Motor neuron (in vitro differentiated cells): ENCODE results near the gene SHMT2. TPM values are rescaled to one million over a fixed set of nuclear protein-coding genes. Genes with fewer than 3 reads are reported as not detected.
A peak's percentile ranks its signal among the peaks of the same experiment; 100 is the strongest.
"Not testable (repeated sequence)": the region's sequence is repeated elsewhere in the genome, so short reads cannot be mapped to it uniquely, and the experiment has no call there.

ENCODE experiments used
- ATAC-seq, 8 experiments: fragments of 200-7000 bp; cut with Tn5 transposase; replicated peaks in 6 of 8; 2 replicates each; pipeline ENCODE4 v1.8.0; 2021; ENCODE audit warnings: mild to moderate bottlenecking in 8 of 8, moderate library complexity in 8 of 8
- H3K27ac ChIP-seq, 2 donors: fragments of 250-450 bp; sonication (Bioruptor Pico); 2 replicates each; pipeline ENCODE4 v1.9.0; 2021; ENCODE audit warnings: antibody characterized with exemption in 2 of 2, mild to moderate bottlenecking in 2 of 2, moderate library complexity in 1 of 2
- H3K4me1 ChIP-seq, 2 donors: fragments of 250-450 bp; sonication (Bioruptor Pico); replicated peaks in 1 of 2; 2 replicates each; pipeline ENCODE4 v1.6.1; 2021; ENCODE audit warnings: antibody characterized with exemption in 2 of 2, mild to moderate bottlenecking in 2 of 2, moderate library complexity in 1 of 2
- H3K4me3 ChIP-seq, 5 donors: fragments of 250-450 bp; sonication (Bioruptor Pico); 2 replicates each; pipeline ENCODE4 v1.9.0; 2021; ENCODE audit warnings: antibody characterized with exemption in 5 of 5, mild to moderate bottlenecking in 5 of 5, moderate library complexity in 4 of 5
- WGBS, 10 experiments: fragments of 450-650 bp; shearing (Covaris generic); methylation state at CpG; one replicate each; pipeline ENCODE4 v1.0.0; 2022; 5-methylcytosine and 5-hydroxymethylcytosine counted together
- in situ Hi-C, 9 experiments: fragments of 400-800 bp; cut with MboI; loops; one replicate each; pipeline ENCODE4 v1.15.0; 2021; ENCODE audit warnings: low sequenced_read_pairs in 9 of 9, low pct_unique_long_range_greater_than_20kb in 2 of 9; ENCODE audit not compliant: unreplicated experiment in 9 of 9
- total RNA-seq, 8 experiments: library from RNA; unstranded; fragments of 300-600 nt; gene quantifications; 2 replicates each; pipeline versions ENCODE4 v1.2.3 to v1.2.4, GENCODE V29; 2022

The SHMT2 gene
- total RNA-seq, 8 experiments from 2014 or later = 72.9 to 187 (median 120) TPM

DNA sequence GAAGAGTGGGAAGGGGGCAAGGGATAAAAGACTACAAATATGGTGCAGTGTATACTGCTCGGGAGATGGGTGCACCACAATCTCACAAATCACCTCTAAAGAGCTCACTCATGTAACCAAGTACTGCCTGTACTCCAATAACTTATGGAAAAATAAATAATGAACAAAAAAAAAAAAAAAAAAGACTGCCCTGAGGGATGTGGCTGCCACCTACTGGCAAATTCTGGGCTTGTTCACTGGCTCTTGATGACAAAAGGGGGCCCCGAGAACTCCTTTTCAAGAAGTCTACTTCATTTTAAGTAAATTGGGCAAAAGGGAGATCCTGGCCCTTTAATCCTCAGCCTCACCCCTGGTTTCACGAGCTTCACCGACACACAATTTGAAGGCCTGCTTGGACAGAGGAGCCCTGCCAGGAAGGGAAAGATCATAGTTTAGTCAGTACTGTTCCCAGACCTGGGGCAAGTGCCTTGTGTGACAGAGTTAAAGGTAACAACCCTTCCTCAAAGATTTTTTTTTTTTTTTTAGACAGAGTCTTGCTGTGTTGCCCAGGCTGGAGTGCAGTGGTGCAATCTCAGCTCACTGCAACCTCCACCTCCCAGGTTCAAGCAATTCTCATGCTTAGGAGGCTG is 47.5 kb downstream of the SHMT2 start:
- in situ Hi-C loops = no loop called here
- no peak for ATAC-seq
- no peak overlapping the region for H3K4me3 ChIP-seq
- no peaks in the 10 kb centered on the region for H3K4me1 ChIP-seq
- WGBS, 10 experiments = 21 to 100% (median 88%) methylated on average over 1 to 4 of the region's 4 CpGs; no CpG with 5 or more reads in 1 of the 10 experiments
- H3K27ac ChIP-seq = no peak overlapping the region

DNA sequence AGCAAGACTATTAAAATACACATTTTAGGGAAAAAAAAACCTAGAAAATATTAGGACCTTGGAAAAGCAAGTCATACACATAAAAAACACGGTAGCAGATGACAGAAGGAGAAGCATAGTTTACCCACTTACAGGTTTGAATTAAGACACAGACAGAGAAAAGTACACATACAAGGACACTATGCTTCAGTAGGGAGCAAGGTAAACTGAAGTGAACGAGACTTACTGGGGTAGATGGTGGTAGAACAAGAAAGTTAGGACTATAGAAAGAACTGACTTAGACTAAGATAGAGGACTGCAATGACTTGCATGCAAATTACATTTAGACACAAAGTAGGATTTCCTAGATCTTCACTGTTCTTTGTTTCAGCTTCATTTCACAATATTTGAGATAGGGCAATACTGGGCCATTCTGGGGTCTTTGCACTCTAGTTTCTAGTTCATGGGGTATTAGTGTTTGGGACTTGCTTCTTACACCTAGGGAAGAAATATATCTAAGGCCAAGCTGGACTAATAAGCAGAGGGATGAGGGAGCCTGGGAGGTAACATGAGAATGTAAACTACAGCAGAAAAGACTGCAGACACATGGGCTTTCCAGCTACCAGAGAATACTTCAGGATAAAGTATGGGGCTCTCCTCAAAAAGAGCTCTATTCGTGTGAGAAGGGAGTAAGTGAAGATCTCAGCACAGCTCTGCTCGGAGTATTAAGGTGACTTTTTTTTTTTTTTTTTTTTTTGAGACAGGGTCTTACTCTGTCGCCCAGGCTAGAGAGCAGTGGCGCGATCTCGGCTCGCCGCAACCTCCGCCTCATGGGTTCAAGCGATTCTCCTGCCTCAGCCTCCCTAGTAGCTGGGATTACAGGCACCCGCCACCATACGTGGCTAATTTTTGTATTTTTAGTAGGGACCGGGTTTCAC is 49.2 kb downstream of the SHMT2 start:
- in situ Hi-C loops = no loop called here
- Histone ChIP-seq H3K4me3 (no peak overlapping the region), H3K27ac (no peak overlapping the region), H3K4me1 (no peaks in the 10 kb centered on the region)
- 86 to 100% (median 95%) methylated on average over 1 to 13 of the region's 15 CpGs for WGBS, 10 experiments
- ATAC-seq = no peak

DNA sequence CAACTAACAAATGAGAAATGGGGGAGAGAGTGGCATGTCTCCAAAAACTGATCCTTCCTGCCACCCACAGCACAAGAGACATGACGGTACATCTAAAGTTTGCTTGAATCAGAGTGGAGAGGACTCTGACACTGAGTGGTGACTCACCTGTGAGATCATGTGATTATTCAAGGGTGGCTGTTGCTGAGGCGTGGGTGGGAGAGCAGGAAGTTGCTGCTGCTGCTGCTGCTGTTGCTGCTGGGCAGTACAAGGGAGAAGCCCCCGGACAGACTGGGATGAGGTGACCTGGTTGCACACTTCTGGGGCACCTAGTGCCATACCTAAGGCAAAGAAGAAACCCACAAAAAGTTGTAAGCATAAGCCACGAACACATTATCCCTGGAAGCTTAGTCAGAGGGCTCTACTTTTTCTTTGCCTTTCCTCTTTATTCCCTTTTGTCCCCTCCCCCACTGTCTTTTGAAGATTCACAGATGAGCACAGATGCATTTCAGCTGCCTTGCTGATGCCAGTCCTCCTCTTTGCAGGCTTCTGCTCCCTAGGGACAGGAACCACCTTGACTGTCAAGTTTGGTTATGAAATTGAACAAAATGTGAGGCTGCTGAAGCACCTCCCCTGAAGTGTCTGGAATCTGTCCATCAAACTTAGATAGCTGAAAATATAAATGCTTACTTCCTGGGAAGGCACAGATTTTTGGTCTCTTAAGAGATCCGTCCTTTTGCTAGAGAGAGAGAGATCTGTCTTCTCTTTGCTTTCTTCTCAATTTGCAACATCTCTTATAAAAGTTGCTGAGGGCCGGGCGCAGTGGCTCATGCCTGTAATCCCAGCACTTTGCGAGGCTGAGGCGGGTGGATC is 50.9 kb downstream of the SHMT2 start:
- ATAC-seq = peak; percentile 24 to 99 (median 99)

DNA sequence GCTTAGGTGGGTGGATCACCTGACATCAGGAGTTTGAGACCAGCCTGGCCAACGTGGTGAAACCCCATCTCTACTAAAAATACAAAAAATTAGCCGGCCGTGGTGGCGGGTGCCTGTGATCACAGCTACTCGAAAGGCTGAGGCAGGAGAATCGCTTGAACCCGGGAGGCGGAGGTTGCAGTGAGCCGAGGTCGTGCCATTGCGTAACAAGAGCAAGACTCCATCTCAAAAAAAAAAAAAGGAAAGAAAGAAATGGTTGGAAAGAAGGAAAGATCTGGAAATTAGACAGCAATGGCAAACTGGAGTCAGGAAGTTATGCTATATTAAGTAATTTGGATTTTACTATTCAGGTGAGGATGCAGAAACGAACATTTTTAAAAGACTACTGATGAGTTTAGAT is 52.6 kb downstream of the SHMT2 start:
- in situ Hi-C loops, ATAC-seq, H3K4me1 ChIP-seq, H3K4me3 ChIP-seq, H3K27ac ChIP-seq: not testable (repeated sequence)
- 86 to 99% (median 93%) methylated on average over 3 to 11 of the region's 12 CpGs; no CpG with 5 or more reads in 1 of the 10 experiments for WGBS, 10 experiments

More for the DNA sequence above, 50.9 kb downstream of the SHMT2 start:
- no peak overlapping the region for H3K27ac ChIP-seq
- WGBS, 10 experiments = 50 to 100% (median 84%) methylated on average over 2 to 6 of the region's 9 CpGs
- in situ Hi-C loops = no loop called here
- H3K4me3 ChIP-seq = no peak overlapping the region
- no peaks in the 10 kb centered on the region for H3K4me1 ChIP-seq

Other genes with a start within 250 kb of the SHMT2 start
- gene ZBTB39, start 223.2 kb upstream of the SHMT2 start, total RNA-seq = 10 to 100 TPM in 3 of 8 experiments, 1 to 10 TPM in 5; 4.4 to 17.8 (median 9.3) TPM
- 10 to 100 TPM in 1 of 8 experiments, 1 to 10 TPM in 2, not detected in 5; 2.4 to 11.2 (median 3.6) TPM for gene TAC3, start 213.2 kb upstream of the SHMT2 start, total RNA-seq
- gene MYO1A, start 179.6 kb upstream of the SHMT2 start, total RNA-seq = under 1 TPM in 4 of 8 experiments, not detected in 4; 0.31 to 0.67 (median 0.34) TPM
- 10 to 100 TPM in 3 of 8 experiments, 1 to 10 TPM in 5; 3.7 to 19.8 (median 6.4) TPM for gene NEMP1, start 150.9 kb upstream of the SHMT2 start, total RNA-seq
- gene NAB2, start 140.6 kb upstream of the SHMT2 start, total RNA-seq = 10 to 100 TPM; 13.4 to 41.1 (median 24.0) TPM
- 100 to 1,000 TPM in 2 of 8 experiments, 10 to 100 TPM in 2, 1 to 10 TPM in 4; 1.6 to 126 (median 13.3) TPM for gene STAT6, start 118.3 kb upstream of the SHMT2 start, total RNA-seq
- gene LRP1, start 101.2 kb upstream of the SHMT2 start, total RNA-seq = 100 to 1,000 TPM in 2 of 8 experiments, 10 to 100 TPM in 6; 36.6 to 182 (median 55.3) TPM
- under 1 TPM in 5 of 8 experiments, not detected in 3; 0.57 to 0.81 (median 0.71) TPM for gene LRP1-AS, start 82.1 kb upstream of the SHMT2 start, total RNA-seq
- 10 to 100 TPM in 5 of 8 experiments, 1 to 10 TPM in 1, under 1 TPM in 2; 0.36 to 16.3 (median 10.7) TPM for gene NXPH4, start 12.9 kb upstream of the SHMT2 start, total RNA-seq
- gene STAC3, start 21.5 kb downstream of the SHMT2 start, total RNA-seq = 1 to 10 TPM in 6 of 8 experiments, under 1 TPM in 2; 0.87 to 4.8 (median 1.5) TPM
- gene R3HDM2, start 201.3 kb downstream of the SHMT2 start, total RNA-seq = 10 to 100 TPM; 14.7 to 75.2 (median 31.6) TPM
- gene INHBC, start 205.1 kb downstream of the SHMT2 start, total RNA-seq = under 1 TPM; 0.14 to 0.85 (median 0.22) TPM
- 10 to 100 TPM in 2 of 8 experiments, 1 to 10 TPM in 3, under 1 TPM in 3; 0.41 to 19.9 (median 2.6) TPM for gene INHBE, start 225.6 kb downstream of the SHMT2 start, total RNA-seq
- 1 to 10 TPM in 7 of 8 experiments, under 1 TPM in 1; 0.66 to 8.3 (median 3.2) TPM for gene GLI1, start 230.1 kb downstream of the SHMT2 start, total RNA-seq